Measurements from ENCODE around the gene EPPIN. TPM values are rescaled to one million over a fixed set of nuclear protein-coding genes. Genes with fewer than 3 reads are reported as not detected.

Gene EPPIN
- total RNA-seq, 1 donor from 2014 or later, result not detected

DNA sequence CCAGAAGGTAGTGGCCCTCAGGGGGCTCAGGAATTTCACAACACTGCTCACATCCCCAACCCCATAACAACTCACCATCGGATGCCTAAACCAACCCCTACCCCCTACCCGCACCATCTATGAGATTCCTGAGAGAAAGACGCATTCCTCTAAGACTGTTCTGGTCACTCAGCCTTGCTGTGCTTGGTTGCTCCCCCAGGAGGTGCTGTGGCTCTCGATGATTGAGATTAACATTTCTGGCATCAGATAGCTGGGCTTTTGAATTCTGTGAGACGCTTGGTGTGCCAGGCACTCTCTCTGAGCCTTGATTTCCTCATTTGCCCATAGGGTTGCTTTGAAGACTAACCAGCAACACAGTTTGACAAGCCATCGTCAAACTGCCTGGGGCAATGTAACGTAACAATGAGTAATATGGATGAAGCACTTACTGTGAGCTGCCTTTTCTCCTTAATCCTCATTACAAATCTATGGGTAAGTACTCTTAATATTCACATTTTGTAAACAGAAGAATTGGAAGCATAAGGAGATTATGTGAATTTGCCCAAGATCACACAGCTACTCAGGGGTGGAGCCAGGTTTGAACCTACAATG, 8.9 kb downstream of the EPPIN start:
- DNase-seq, result no peak

DNA sequence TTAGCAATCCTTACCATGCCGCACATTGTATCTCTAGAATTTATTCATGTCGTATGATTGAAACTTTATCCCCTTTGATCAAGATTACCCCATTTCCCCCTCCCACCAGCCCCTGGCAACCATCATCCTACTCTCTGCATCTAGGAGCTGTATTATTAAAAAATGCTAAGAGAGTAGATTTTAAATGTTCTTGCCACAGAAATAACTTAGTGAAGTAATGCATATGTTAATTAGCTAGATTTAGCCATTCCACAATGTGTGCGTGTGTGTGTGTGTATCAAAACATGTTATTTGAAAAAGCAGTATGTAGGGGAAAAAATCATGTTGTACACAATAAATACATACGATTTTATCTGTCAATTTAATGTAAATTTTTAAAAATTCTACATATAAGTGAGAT, 19.9 kb downstream of the EPPIN start:
- DNase-seq, result no peak

DNA sequence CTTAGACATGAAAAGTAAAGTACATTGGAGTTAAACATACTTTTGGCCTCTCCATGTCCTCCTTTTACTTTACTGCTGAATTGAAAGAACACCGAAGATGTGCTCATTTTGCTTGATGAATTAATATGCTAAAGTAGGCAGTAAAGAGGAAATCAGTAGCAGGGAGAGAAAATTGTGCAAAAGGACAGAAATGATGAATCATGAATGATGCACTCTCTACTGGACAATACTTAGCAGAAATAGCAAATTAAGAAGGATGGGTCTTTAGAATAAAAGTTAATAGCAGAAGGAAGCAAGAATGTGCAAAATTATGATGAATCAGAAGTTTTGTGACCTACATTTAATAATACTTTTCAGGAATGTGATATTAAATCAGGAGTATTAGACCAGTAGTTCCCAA, 23.4 kb downstream of the EPPIN start:
- no peak for DNase-seq

DNA sequence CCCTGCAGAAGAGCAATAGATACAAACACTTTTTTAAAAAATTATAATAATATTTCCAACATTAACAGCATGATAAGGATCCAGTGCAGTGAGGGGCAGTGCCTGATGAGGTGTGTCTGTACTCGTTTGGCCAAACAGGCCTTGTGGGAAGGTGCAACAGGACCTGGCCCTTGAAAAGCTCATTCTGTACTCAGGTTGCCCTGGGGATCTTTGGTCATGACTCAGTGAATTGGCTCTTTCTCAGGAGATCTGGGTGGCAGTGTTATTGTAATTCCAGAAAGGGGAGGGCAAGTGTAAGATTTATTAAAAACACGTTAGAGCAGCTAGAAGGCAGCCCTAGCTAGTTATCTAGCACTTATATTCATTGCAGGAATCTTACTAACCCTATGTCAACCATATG, 28.9 kb downstream of the EPPIN start:
- DNase-seq, result no peak

DNA sequence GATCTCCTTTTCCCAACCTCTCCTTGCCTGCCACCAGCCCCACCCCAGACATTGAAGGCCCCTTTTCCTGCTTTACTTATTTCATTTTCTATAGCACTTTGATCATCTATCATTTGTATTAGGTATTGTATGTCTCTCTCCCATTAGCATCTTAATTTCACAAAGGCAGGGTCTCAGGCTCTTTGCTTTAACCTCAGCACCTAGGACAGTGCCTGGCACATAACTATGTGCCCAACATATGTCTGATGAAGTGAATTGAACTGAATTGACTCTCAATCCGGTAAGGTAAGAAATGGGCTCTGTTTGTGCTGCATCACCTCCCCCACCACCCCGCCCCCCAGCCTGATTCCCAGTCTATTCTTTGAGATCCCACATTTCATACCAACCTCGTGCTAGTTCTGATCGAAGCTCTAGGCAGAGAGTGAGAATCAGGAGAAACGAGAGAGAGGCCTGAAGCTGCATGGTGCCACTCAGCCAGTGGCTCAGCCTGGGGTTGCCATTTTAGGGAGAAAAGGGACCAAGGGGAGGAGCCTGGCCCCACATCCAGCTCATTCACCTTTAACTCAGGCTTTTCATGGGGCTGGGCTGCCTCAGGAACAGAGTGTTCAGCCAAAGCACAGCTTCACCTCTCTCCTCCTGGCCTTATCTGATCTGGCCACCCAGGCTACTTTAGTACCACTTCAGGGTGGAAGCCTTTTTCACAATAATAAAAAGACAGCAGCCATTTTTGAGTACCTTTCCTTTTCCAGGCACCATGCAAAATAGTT, 31.9 kb downstream of the EPPIN start, which contains the start of gene SPINT3:
TSS of gene SPINT3 (minus strand) at position 476 of the 767 bp plus-strand sequence. CDS start at position 462, 14 bp downstream.
- DNase-seq, result no peak

DNA sequence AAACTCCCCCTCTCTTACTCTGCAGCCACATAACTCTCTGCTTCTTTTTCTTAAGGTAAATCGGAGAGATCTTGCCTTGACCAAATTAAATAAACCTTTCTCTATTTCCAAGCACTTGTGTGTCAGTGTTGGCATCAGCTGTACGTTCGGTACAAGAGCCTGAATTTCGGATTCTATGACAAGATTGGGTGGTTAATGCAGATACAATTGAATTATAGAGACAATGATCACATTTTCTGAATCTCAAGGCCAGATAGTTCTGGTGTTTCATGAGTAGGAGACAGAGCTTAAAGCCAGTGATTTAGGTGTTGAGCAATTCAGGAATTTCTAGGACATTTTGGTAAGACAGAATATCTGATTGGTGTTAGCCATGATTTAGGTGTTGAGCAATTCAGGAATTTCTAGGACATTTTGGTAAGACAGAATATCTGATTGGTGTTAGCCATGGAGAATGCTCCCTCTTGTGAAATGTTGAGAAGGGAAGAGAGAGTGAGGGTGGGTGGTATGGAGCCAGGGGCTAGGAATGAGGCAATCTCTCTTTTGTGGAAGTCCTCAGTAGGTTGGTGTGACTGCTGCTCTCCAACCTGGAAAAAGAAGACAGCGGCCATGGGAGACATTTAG, 36.8 kb downstream of the EPPIN start:
- DNase-seq, result no peak

DNA sequence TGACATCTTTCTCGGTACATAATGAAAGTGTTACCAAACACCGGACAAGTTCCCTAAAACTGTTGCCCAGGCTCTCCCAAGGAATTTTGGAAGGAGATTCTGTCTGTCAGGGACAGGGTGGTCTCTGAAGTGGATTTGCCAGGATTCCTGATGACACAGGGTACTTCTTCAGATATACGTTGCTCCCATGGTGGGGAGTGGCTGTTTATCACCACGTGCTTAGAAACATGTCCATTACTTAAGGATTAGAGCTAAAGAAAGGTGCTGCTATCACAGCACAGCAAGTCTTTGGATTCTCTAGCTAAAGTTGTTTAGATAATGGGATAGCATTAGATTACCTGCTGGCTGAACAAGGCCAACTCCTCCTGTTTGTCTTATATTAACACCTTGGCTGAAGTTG, 38.1 kb downstream of the EPPIN start:
- no peak for DNase-seq

DNA sequence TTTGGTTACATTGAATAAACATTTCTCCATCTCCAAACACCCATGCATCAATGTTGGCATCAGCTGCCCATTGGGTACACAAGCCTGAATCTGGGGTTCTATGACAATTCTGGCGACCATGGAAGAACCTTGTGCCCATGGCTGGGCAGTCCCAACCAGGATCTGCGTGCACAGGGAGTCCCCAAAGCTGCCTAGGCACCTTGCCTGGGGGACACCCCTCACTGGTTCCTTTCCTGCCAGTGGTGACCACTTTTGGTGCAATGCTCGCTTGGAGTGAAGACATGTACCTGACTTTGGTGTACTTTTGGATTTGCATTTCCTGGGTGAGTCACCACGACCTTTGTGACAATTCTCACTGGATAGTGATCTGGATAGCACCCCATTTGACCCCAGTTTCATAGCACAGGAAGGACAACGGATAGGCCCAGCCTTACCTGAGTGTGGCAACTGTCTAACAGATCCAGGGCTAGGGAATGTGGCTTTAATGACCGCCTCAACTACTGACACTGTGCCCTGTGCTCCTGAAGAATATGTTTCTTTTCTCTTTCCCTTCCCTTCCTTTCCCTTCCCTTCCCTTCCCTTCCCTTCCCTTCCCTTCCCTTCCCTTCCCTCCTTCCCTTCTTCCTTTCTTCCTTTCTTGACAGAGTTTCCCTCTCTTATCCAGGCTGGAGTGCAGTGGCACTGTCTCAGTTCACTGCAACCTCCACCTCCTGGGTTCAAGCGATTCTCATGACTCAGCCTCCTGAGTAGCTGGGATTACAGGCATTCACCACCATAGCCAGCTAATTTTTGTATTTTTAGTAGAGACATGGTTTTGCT, 38.9 kb downstream of the EPPIN start:
- DNase-seq, result no peak

DNA sequence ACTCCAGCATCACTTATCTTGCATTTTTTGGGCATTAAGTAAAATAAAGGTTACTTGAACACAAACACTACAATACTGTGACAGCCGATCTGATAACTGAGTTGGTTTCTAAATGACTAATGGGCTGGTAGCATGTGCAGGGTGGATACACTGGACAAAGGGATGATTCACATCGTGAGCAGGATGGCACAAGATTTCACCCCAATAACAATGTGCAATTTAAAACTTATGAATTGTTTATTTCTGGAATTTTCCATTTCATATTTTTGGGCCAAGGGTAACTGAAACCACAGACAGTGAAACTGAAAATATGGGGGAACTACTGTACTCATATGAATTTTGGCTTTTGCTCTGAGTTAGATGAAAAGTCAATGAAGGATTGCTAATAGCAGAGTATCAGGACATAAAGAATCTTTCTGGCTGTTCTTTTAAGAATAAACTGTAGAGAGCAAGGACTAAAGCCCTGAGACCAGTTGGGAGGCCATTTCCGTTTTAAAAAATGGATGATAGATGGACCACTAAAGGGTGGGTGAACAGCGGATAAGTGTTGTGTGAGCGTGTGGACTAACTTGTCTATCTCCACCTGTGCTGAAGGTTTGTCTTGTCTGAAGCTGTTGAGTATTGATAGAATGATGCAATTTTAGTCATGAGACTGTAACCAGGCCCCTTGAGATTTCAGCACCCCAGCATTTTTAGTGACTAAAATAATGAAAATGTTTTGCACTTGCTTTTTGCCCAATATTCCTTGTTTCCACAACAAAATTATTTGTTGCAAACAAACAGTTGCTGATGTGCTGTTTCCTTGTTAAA, 40.0 kb downstream of the EPPIN start:
- DNase-seq, result no peak

DNA sequence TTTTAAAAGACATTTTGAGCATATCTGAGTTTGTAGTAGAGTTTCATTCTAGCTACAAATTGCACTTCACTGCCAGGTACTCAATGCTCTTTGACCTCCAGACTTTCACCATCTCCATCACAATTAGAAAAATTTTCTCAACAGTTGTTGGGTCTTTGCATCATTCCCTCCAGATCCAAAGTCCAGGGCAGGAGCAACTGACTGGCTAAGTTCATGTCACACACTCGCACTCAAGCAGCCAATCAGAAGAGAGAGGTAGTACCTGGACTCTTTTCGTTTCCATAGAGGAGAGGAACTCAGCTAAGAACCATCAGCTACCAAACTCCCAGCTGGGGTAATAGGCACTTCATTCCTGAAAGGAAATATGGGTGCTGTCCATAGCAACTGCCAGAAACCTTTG, 40.8 kb downstream of the EPPIN start:
- DNase-seq, result no peak

DNA sequence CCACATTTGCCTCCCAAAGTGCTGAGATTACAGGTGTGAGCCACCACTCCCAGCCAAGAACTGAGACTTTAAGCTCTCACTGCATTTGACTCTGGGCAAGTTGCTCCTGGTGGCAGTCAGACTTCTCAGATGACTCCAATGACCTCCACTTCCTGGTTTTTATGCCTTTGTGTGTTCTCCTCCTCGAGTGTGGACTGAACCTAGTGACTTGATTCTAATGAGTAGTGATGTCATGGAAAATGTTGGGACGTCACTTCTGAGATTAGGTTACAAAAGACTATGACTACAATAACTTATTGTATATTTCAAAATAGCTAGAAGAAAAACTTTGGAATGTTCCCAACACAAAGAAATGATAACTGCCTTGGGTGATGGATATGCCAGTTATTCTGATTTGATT, 43.8 kb downstream of the EPPIN start:
- DNase-seq, result no peak

DNA sequence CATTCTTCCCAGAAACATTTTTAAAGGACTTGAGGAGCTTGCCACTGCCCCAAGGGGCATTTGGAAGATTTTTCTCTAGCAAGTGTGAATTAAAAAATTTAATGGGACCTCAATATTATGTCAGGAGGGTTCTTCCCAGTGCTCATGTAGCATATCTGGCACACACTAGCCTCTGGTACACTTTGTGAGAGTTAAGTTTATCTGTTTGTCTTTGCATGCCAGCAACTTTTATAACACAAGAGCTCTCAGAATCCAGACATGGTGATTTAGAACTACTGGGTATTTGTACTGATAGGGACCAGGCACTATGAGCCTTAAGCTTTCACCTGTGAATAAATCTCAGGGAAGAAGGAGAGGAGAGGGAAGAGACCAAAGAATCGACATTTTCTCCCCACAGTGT, 44.6 kb downstream of the EPPIN start:
- DNase-seq, result no peak

DNA sequence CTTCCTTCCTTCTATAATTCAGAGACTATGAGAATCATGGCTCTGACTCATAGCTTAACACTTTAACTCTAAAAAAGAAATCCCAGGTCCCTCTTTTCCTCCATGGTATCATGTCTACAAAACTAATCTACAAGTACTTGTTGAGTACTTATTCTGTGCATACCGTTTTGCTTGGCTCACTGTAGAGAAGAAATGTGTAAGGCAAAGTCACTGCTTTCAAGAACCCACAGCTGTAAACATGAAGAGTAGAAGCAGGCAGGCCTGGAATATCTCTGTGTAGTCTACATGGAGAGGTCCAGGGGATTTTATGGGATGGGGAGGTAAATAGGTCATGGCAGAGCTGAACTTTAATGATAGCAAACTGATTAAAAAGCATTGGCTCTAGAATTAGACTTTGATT, 45.6 kb downstream of the EPPIN start:
- DNase-seq, result no peak

DNA sequence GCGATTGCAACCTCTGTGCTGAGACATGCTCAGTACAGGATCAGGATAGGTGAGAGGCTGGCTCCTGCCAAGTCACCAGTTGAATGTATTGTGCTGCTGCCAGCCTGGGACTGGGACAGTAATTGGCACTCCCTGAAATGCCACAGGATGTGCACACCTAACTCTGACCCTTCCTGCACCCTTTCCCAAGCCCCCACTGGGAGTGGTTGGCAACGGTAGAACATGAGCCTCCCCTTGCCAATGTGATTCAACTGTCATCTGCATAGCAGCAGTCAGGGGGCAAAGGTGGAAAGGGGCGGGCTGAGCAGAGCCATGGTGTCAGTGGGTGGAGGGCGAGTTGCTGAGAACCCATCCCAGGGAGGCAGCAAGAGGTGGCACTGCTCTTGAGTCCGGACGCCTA, 47.2 kb downstream of the EPPIN start:
- DNase-seq, result no peak

DNA sequence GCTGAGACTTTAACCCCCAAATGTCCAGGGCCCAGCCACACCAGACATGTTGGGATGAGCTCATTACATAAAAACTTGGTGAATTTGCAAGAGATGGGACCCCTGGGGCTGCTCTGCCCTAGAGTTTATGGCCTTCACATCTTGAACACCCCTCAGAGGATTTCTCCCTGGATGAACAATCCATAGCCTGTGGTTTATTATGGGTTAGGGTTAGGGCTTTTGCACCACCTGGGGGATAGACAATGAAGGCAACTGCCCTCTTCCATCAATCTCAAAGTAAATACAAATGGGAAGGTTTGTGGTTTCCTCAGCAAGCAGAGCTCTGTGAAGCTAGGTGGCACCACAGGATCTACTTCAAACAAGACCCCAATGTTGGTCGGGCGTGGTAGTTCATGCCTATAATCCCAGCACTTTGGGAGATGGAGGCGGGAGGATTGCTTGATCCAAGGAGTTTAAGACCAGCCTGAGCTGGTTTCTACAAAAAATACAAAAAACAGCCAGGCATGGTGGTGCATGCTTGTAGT, 49.2 kb downstream of the EPPIN start:
- DNase-seq, result no peak

DNA sequence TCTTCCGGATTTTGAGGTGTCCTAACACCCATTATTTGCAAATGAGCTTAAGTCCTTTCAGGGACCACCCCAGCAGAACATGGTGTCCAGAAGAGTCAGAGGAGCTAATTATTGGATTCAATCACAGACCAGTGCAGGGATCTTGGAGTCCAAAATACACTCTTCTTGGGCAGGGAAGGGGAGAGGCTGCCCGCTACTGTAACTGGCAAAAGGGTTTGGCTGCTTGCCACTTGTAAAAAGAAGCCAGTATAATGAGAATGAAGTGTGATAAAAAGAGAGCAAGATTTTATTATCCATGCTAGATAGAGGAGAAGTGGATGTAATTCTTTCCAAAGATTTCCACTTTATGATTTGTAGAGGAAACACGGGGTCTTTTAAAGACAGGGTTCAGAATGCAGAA, 51.0 kb downstream of the EPPIN start:
- no peak for DNase-seq

DNA sequence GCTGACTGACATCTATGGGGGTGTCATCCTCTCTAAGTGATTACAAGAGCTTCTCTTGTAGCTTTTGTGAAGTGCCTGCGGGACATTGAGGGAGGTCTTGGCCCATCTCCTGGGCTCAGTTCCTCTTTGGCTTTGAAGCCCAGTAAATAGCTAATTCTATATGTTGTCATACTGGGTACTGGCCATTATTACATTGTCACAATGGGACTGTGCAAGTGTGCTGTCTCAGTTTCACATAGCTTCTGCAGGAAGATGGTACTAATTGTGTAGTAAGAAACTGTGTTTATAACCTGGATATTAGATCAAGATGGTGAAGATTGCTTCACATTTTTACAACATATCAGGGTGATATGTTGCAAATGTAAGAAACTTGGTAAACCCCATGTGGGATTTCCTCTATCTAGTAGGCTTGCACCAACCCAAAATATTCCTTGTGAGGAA, 51.7 kb downstream of the EPPIN start:
- DNase-seq, result no peak

Other genes with a start within 250 kb of the EPPIN start
- gene RBPJL, start 240.6 kb downstream of the EPPIN start, total RNA-seq, result not detected in 2 replicates
- gene MATN4, start 239.1 kb downstream of the EPPIN start, total RNA-seq, result 0.09 and 0.17 TPM in 2 replicates
- 41.5 and 79.3 TPM in 2 replicates for gene SDC4, start 199.0 kb downstream of the EPPIN start, total RNA-seq
- gene SYS1, start 184.2 kb downstream of the EPPIN start, total RNA-seq, result 23.3 and 26.2 TPM in 2 replicates
- not detected in 2 replicates for gene TP53TG5, start 169.1 kb downstream of the EPPIN start, total RNA-seq
- 3.4 and 8.9 TPM in 2 replicates for gene DBNDD2, start 139.1 kb downstream of the EPPIN start, total RNA-seq
- gene PIGT, start 131.3 kb downstream of the EPPIN start, total RNA-seq, result 23.8 and 32.4 TPM in 2 replicates
- gene WFDC2, start 77.6 kb downstream of the EPPIN start, total RNA-seq, result not detected in 2 replicates
- not detected in 2 replicates for gene SPINT3, start 31.8 kb downstream of the EPPIN start, total RNA-seq
- gene WFDC6, start 7.9 kb downstream of the EPPIN start, total RNA-seq, result not detected in 2 replicates
- not detected in 2 replicates for gene WFDC8, start 31.9 kb upstream of the EPPIN start, total RNA-seq
- gene WFDC10A, start 82.3 kb upstream of the EPPIN start, total RNA-seq, result not detected in 2 replicates
- not detected in 2 replicates for gene WFDC9, start 83.9 kb upstream of the EPPIN start, total RNA-seq
- gene WFDC11, start 122.8 kb upstream of the EPPIN start, total RNA-seq, result not detected in 2 replicates
- gene WFDC13, start 154.6 kb upstream of the EPPIN start, total RNA-seq, result not detected in 2 replicates
- not detected in 2 replicates for gene WFDC10B, start 157.6 kb upstream of the EPPIN start, total RNA-seq
- gene SPINT4, start 174.9 kb upstream of the EPPIN start, total RNA-seq, result not detected in 2 replicates
- gene WFDC3, start 244.5 kb upstream of the EPPIN start, total RNA-seq, result not detected in 2 replicates
- gene DNTTIP1, start 244.6 kb upstream of the EPPIN start, total RNA-seq, result 9.2 and 13.8 TPM in 2 replicates